Mesodermal cell (in vitro differentiated cells): ENCODE data around the gene NHSL1.

Experiments used
- H3K27ac ChIP-seq: 2 replicates; pipeline ENCODE4 v1.7.0; 2013; ENCODE audit warnings: mild to moderate bottlenecking, low read depth, low read length, moderate library complexity; ENCODE audit not compliant: severe bottlenecking
- H3K36me3 ChIP-seq: 2 replicates; pipeline ENCODE4 v1.7.1; 2013; ENCODE audit warnings: mild to moderate bottlenecking, low read length, moderate library complexity; ENCODE audit not compliant: control insufficient read depth, insufficient read depth
- H3K4me1 ChIP-seq: one replicate; pipeline ENCODE4 v1.7.1; 2013; ENCODE audit warnings: mild to moderate bottlenecking, low read length; ENCODE audit not compliant: insufficient read depth, control insufficient read depth, poor library complexity, severe bottlenecking
- H3K4me3 ChIP-seq: 2 replicates; pipeline ENCODE4 v1.7.0; 2013; ENCODE audit warnings: low read length, control low read depth, mild to moderate bottlenecking; ENCODE audit not compliant: insufficient read depth, poor library complexity, severe bottlenecking; ENCODE audit errors: extremely low read depth
- H3K9me3 ChIP-seq: 2 replicates; pipeline ENCODE4 v1.7.1; 2013; ENCODE audit warnings: mild to moderate bottlenecking, low read length, moderate library complexity; ENCODE audit not compliant: control insufficient read depth
- WGBS, 2 experiments: methylation state at CpG; one replicate each; pipeline ENCODE4 v1.1.5; 2013; ENCODE audit warnings: missing lambda C conversion rate in 2 of 2; ENCODE audit not compliant: insufficient coverage in 2 of 2; 5-methylcytosine and 5-hydroxymethylcytosine counted together

The NHSL1 gene

GRCh38 chr6:138485005-138485545 lies 14.2 kb downstream of the NHSL1 start:
- H3K4me1 ChIP-seq: peaks cover 8% of the 10 kb centered on the region
- peak overlapping the region; percentile 24 for H3K27ac ChIP-seq
- 30 to 44% methylated on average over 5 to 7 of the region's 11 CpGs for WGBS, 2 experiments
- H3K4me3 ChIP-seq: no peak overlapping the region
- H3K36me3 ChIP-seq: peaks cover 19% of the 10 kb centered on the region
- H3K9me3 ChIP-seq: no peaks in the 10 kb centered on the region

GRCh38 chr6:138484018-138484731 lies 15.1 kb downstream of the NHSL1 start:
- 100% methylated on average over 1 of the region's 3 CpGs; no CpG with 5 or more reads in 1 of the 2 experiments for WGBS, 2 experiments
- peaks cover 20% of the 10 kb centered on the region for H3K36me3 ChIP-seq
- no peak overlapping the region for H3K4me3 ChIP-seq
- H3K4me1 ChIP-seq: peaks cover 8% of the 10 kb centered on the region
- H3K9me3 ChIP-seq: no peaks in the 10 kb centered on the region
- no peak overlapping the region for H3K27ac ChIP-seq

GRCh38 chr6:138482816-138483215 lies 16.5 kb downstream of the NHSL1 start:
- Histone ChIP-seq H3K4me1 (peaks cover 8% of the 10 kb centered on the region), H3K9me3 (no peaks in the 10 kb centered on the region), H3K4me3 (no peak overlapping the region), H3K27ac (no peak overlapping the region), H3K36me3 (peaks cover 20% of the 10 kb centered on the region)
- 89% methylated on average over 1 of the region's 3 CpGs; no CpG with 5 or more reads in 1 of the 2 experiments for WGBS, 2 experiments

- no peaks in the 10 kb centered on the region for H3K9me3 ChIP-seq
- 98 to 100% methylated on average over 3 to 4 of the region's 6 CpGs for WGBS, 2 experiments
- H3K4me3 ChIP-seq: no peak overlapping the region
- H3K36me3 ChIP-seq: peaks cover 20% of the 10 kb centered on the region
- H3K27ac ChIP-seq: no peak overlapping the region
- H3K4me1 ChIP-seq: peaks cover 3% of the 10 kb centered on the region
These were observed 18.9 kb downstream of the NHSL1 start for GRCh38 chr6:138480279-138480949.

- H3K36me3 ChIP-seq: peaks cover 20% of the 10 kb centered on the region
- H3K4me3 ChIP-seq: no peak overlapping the region
- H3K4me1 ChIP-seq: no peaks in the 10 kb centered on the region
- 60% methylated on average over 1 of the region's 4 CpGs; no CpG with 5 or more reads in 1 of the 2 experiments for WGBS, 2 experiments
- H3K27ac ChIP-seq: no peak overlapping the region
- no peaks in the 10 kb centered on the region for H3K9me3 ChIP-seq
These were observed 21.3 kb downstream of the NHSL1 start for GRCh38 chr6:138477913-138478539.

- no peaks in the 10 kb centered on the region for H3K9me3 ChIP-seq
- no peak overlapping the region for H3K4me3 ChIP-seq
- H3K36me3 ChIP-seq: peaks cover 19% of the 10 kb centered on the region
- H3K27ac ChIP-seq: no peak overlapping the region
- H3K4me1 ChIP-seq: no peaks in the 10 kb centered on the region
These were observed 23.2 kb downstream of the NHSL1 start for GRCh38 chr6:138476116-138476515.

GRCh38 chr6:138473144-138473543 lies 26.1 kb downstream of the NHSL1 start:
- Histone ChIP-seq H3K4me1 (peaks cover 4% of the 10 kb centered on the region), H3K27ac (no peak overlapping the region), H3K4me3 (no peak overlapping the region), H3K36me3 (peaks cover 23% of the 10 kb centered on the region), H3K9me3 (no peaks in the 10 kb centered on the region)
- 91 to 100% methylated on average over 3 of the region's 9 CpGs for WGBS, 2 experiments

- Histone ChIP-seq H3K9me3 (no peaks in the 10 kb centered on the region), H3K36me3 (peaks cover 46% of the 10 kb centered on the region), H3K27ac (no peak overlapping the region), H3K4me1 (peaks cover 4% of the 10 kb centered on the region), H3K4me3 (no peak overlapping the region)
- 93 to 96% methylated on average over 5 to 8 of the region's 9 CpGs for WGBS, 2 experiments
These were observed 30.8 kb downstream of the NHSL1 start for GRCh38 chr6:138468320-138469015.

GRCh38 chr6:138467901-138468300 lies 31.4 kb downstream of the NHSL1 start:
- Histone ChIP-seq H3K27ac (no peak overlapping the region), H3K36me3 (peaks cover 51% of the 10 kb centered on the region), H3K9me3 (no peaks in the 10 kb centered on the region), H3K4me3 (no peak overlapping the region), H3K4me1 (peaks cover 4% of the 10 kb centered on the region)

GRCh38 chr6:138465007-138465645 lies 34.2 kb downstream of the NHSL1 start:
- Histone ChIP-seq H3K27ac (peak overlapping the region; percentile 85), H3K4me1 (peaks cover 4% of the 10 kb centered on the region), H3K36me3 (peaks cover 59% of the 10 kb centered on the region), H3K4me3 (no peak overlapping the region), H3K9me3 (no peaks in the 10 kb centered on the region)
- 82 to 100% methylated on average over 1 of the region's 1 CpG for WGBS, 2 experiments
